ENCODE data around the gene RNF31. TPM values are rescaled to one million over a fixed set of nuclear protein-coding genes. Genes with fewer than 3 reads are reported as not detected.
"Not testable (repeated sequence)": the region's sequence is repeated elsewhere in the genome, so short reads cannot be mapped to it uniquely, and the experiment has no call there.

RNF31 gene
- 30.6 and 32.1 TPM in 2 replicates for total RNA-seq (2014; rRNA removed; shearing (Covaris generic))

GRCh38 chr14:24146978-24147760, at the start of gene RNF31:
TSS of gene RNF31 (plus strand) at chr14:24147498. CDS start at chr14:24147699, 201 bp downstream.
- DNase-seq (ENCODE audit: low spot score) = peak; percentile 96

DNA sequence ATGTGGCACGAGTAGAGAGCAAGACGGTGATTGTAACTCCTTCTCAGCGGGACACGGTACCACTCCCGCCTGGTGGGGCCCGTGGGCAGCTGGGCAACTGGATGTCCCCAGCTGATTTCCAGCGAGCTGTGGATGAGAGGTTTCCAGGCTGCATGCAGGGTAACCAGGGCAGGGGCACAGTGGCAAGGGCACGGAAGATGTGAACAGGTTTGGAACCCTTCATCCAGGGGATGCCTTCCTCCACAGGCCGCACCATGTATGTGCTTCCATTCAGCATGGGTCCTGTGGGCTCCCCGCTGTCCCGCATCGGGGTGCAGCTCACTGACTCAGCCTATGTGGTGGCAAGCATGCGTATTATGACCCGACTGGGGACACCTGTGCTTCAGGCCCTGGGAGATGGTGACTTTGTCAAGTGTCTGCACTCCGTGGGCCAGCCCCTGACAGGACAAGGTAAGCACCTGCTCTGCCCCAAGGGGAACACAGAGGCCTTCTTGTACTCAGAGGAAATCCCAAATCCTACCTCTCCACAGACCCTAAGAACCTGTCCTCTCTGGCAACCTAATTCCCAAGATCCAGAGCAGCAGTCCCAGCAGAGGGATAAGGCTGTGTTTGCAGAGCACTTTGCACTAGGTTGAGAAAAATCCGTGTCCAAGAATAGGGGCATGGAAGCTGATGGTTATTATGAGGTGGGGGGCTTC, 48.9 kb upstream of the RNF31 start:
- DNase-seq (ENCODE audit: low spot score) = no peak

GRCh38 chr14:24098927-24099813, 48.1 kb upstream of the RNF31 start:
- no peak for DNase-seq (ENCODE audit: low spot score)

- DNase-seq (ENCODE audit: low spot score) = no peak
Measured at GRCh38 chr14:24100197-24100981, 46.9 kb upstream of the RNF31 start.

GRCh38 chr14:24100982-24101494, 46.3 kb upstream of the RNF31 start:
- no peak for DNase-seq (ENCODE audit: low spot score)

DNA sequence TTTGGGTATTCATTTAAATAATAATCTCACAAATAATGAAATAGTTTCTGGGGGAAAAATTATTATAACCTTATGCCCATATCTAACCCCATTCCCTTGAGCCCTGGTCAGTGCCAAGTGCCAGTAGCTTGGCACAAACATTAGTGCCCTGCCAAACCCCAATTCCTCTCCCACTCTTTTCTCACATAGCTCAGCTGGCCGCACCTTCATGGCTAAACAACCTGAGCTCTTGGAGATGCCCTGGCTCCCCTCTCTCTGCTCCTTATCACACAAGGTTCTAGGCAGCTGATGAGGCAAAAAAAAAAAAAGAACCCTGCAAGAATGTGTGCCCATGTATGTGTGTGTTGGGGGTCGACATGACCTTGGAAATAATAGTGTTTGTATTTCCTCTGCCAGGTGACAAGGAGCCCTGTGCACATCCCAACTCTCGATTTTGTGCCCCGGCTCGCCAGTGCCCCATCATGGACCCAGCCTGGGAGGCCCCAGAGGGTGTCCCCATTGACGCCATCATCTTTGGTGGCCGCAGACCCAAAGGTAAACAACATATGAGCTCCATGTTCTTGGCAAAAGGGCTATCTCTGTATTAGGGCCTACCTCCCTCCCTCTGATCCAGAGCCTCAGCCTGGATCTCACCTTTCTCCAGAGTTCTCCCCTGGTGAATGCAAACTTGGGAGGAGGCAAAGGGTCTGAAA, 44.8 kb upstream of the RNF31 start:
- no peak for DNase-seq (ENCODE audit: low spot score)

- DNase-seq (ENCODE audit: low spot score) = no peak
Measured at GRCh38 chr14:24103451-24103850, 43.8 kb upstream of the RNF31 start.

- DNase-seq (ENCODE audit: low spot score) = not testable (repeated sequence)
Measured at GRCh38 chr14:24105609-24106239, 41.6 kb upstream of the RNF31 start.

GRCh38 chr14:24106672-24107271, 40.5 kb upstream of the RNF31 start:
- no peak for DNase-seq (ENCODE audit: low spot score)

GRCh38 chr14:24108336-24108874, 38.9 kb upstream of the RNF31 start:
- DNase-seq (ENCODE audit: low spot score) = no peak

DNA sequence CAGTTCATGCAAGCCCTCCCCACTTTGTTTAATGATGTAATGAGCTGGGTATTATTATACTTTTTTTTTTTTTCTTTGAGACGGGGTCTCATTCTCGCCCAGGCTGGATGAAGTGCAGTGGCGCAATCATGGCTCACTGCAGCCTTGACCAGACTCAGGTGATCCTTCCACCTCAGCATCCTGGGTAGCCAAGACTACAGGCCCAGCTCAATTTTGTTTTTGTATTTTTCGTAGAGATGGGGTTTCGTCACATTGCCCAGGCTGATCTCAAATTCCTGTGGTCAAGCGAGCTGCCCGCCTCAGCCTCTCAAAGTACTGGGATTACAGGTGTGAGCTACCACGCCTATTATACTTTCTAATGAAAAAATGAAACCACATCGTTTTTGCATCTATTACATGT, 37.2 kb upstream of the RNF31 start:
- no peak for DNase-seq (ENCODE audit: low spot score)

DNA sequence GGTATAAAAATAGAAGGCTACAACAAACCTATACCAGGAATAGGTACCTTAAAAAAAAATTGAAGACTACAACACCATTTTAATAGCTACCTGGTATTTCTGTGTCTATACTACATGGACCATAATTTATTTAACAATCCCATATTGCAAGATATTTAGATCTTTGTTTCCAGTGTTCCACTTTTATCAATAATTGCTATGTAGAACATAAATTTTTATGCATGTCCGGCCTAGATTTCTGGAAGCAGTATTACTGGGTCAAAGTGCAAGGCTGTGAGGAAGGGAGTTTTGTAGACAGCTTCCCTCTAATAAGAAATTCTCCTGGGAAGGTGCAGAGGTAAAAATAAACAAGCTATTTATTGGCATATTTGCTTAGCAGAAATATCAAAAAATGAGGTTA, 36.8 kb upstream of the RNF31 start:
- DNase-seq (ENCODE audit: low spot score) = no peak

- no peak for DNase-seq (ENCODE audit: low spot score)
Measured at GRCh38 chr14:24113379-24113800, 33.9 kb upstream of the RNF31 start.

DNA sequence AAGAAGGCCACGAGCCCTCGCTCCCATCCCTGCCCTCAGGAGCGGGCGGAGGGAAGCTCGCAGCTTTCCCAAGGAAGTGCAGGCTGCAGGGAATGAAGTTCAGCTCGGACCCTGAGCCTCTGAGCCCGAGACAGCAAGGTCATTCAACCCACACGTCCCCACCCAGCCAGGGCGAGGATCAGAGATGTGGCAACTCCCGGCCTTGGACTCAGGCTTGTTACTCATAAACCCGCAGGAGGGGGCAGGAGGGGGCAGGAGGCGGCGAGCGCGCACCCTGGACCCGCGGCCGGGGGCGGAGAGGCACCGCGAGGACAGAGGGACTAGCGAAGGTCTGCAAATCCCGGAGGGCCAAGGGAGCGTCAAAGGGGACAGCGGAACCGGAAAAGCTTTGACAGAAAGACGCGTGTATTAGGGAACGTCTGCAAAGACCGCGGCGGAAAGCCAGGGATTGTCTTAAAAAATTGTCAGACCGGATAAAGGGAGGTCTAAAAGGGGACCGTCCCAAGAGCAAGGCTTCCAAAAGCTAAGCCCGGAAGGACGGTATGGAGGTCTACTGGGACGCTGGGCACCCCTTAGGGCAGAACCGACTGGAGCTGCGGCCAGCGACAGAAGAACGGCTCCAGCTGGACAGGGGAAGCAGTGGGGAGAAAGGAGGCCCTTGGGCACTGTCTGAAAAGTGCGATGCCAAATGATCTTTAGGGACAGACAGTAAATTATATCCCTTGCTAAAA, 33.3 kb upstream of the RNF31 start:
- peak; percentile 55 for DNase-seq (ENCODE audit: low spot score)

DNA sequence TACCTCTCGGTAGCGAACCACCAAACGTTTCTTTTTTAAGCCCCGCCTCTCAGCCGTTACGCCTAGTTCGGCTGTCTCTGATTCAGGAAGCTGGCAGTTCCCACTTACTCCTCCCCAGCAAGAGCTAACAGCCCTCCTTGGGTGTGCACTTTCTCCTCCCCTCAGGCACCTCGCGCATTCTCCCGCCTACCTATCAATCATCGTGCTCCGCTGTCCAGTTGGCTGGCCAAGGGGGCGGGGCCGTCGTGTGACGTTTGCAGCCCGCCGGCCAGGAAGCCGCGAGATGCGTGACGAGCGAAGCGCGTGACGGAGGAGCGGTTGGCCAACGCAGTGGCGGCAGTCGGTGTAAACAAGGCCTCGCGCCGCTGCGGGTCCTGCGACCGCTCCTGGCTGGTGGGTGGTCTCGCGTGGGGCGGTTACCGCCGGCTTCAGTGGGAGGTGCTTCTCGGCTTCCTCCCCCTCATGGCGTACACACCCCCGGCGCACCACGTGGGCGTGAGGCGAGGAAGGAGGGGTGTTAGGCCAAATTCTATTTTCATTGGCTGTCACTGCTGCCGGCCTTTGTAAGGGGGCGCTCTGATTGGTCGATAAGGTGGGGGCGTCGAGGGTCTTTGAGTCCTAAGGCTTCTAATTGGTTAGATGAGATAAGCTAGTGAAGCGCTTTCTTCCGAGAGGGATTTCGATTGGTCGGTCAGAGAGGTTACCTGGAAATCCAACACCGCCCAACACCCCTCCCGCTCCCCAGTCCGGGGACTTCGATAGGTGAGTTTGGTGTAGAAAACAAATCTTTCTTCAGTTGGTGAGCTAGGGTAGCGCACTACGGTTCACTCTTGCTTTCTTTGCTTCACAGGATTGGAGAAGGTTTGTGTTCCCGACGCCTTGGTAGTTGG, 32.5 kb upstream of the RNF31 start, which contains the start of the genes DCAF11 and NRL:
TSS of gene DCAF11 (plus strand) at position 246 of the 890 bp plus-strand sequence. CDS start 818 bp downstream, outside the sequence.
TSS of gene NRL (minus strand) at position 418 of the 890 bp plus-strand sequence. CDS start 32,101 bp downstream, outside the sequence.
- DNase-seq (ENCODE audit: low spot score) = peak; percentile 97

GRCh38 chr14:24115422-24116127, 31.7 kb upstream of the RNF31 start:
- DNase-seq (ENCODE audit: low spot score) = no peak

All from A172 (cell line).